Measurements from ENCODE around the gene TMEM213. TPM values are rescaled to one million over a fixed set of nuclear protein-coding genes. Genes with fewer than 3 reads are reported as not detected.

Gene TMEM213
- not detected in 2 replicates for total RNA-seq (2016; rRNA removed; fragmentation: Illumina TruSeq; extraction: Trizol)
- total RNA-seq (2016; cell fraction: cytosol; rRNA removed; fragmentation: Illumina TruSeq; extraction: Trizol; ENCODE audit: low read depth) = not detected in 2 replicates
- total RNA-seq (2016; cell fraction: insoluble cytoplasmic fraction; rRNA removed; fragmentation: Illumina TruSeq; extraction: Trizol) = not detected in 2 replicates
- not detected in 2 replicates for total RNA-seq (2016; cell fraction: membrane; rRNA removed; fragmentation: Illumina TruSeq; extraction: Trizol)
- total RNA-seq (2016; cell fraction: nucleus; rRNA removed; fragmentation: Illumina TruSeq; extraction: Trizol) = not detected in 2 replicates
- not detected in 2 replicates for polyA plus RNA-seq (2011; rRNA removed)
- not detected in 2 replicates for polyA plus RNA-seq (2011; cell fraction: cytosol; rRNA removed)
- polyA plus RNA-seq (2011; cell fraction: nucleus; rRNA removed) = not detected in 2 replicates
- not detected in 2 replicates for polyA plus RNA-seq (2012)
- polyA plus RNA-seq (2016; cell fraction: cytosol; fragmentation: Illumina TruSeq; extraction: Trizol; ENCODE audit: low read depth) = not detected in 2 replicates
- not detected in 2 replicates for polyA plus RNA-seq (2016; cell fraction: insoluble cytoplasmic fraction; fragmentation: Illumina TruSeq; extraction: Trizol; ENCODE audit: low read depth)
- polyA plus RNA-seq (2016; cell fraction: membrane; fragmentation: Illumina TruSeq; extraction: Trizol; ENCODE audit: low read depth) = not detected in 2 replicates
- not detected in 2 replicates for polyA plus RNA-seq (2016; cell fraction: nucleus; fragmentation: Illumina TruSeq; extraction: Trizol; ENCODE audit: insufficient read depth, low read depth)
- polyA minus RNA-seq (2011; rRNA and poly(A)+ RNA removed; ENCODE audit: low replicate concordance) = not detected in 2 replicates
- not detected in 2 replicates for polyA minus RNA-seq (2011; cell fraction: cytosol; rRNA and poly(A)+ RNA removed)
- polyA minus RNA-seq (2011; cell fraction: nucleus; rRNA and poly(A)+ RNA removed) = not detected in 2 replicates
- not detected for Bru-seq, nascent RNA
- not detected for BruChase-seq, experiment 1, labeled RNA remaining after a 6-hour chase
- not detected for BruChase-seq, experiment 2, labeled RNA remaining after a 2-hour chase
- long read RNA-seq, experiment 1 = 0 reads
- long read RNA-seq, experiment 2 = 0 reads

GRCh38 chr7:138797715-138798320 is at the start of gene TMEM213, which contains the start of gene ATP6V0A4:
TSS of gene TMEM213 (plus strand) at chr7:138797994. CDS start at chr7:138798105, 111 bp downstream.
TSS of gene ATP6V0A4 (minus strand) at chr7:138798196. CDS start at chr7:138771247, 26,949 bp downstream.
- no peak for DNase-seq (ENCODE audit: low spot score)
- Histone ChIP-seq H3K27ac (ENCODE audit: extremely low read length, insufficient read depth, low read length) (no peak within 1 kb of the TSS), H3K4me2 (ENCODE audit: low read depth, low read length) (no peak within 1 kb of the TSS), H3K4me1 (ENCODE audit: insufficient read depth, low read length) (peaks cover 27% of the 10 kb centered on the region), H3K9me3 (ENCODE audit: low read length) (no peaks in the 10 kb centered on the region), H3K4me3 (replicated peaks in 1 of 3; ENCODE audit: insufficient read depth in 1 of 3, low read depth in 2 of 3, low read length in 3 of 3) (no peak within 1 kb of the TSS), H2AFZ (ENCODE audit: low read length) (no peak within 1 kb of the TSS), H3K36me3 (replicated peaks in 1 of 2; ENCODE audit: control insufficient read depth in 1 of 2, insufficient read depth in 2 of 2, low read length in 2 of 2) (no peaks in the 10 kb centered on the region), H3K9ac (ENCODE audit: insufficient read depth, low read depth, low read length) (no peak within 1 kb of the TSS), H3K79me2 (ENCODE audit: insufficient read depth, low read length) (no peaks in the 10 kb centered on the region), H4K20me1 (ENCODE audit: insufficient read depth, low read length) (no peaks in the 10 kb centered on the region), H3K27me3 (ENCODE audit: control insufficient read depth in 1 of 2, insufficient read depth in 2 of 2, low read length in 2 of 2) (peaks cover 3 to 14% of the 10 kb centered on the region in 2 experiments; a peak in 2 of 5 replicates)
- intact Hi-C loops (cut with micrococcal nuclease; ENCODE audit: unreplicated experiment) (no loop called here), in situ Hi-C loops (cut with HindIII; ENCODE audit: extremely low pct_ligation_motif_present, low pct_unique_long_range_greater_than_20kb) (no loop called here)
- peak; percentile 40 for ATAC-seq
- no TSS peak for BruUV-seq (replicated peaks)
- FAIRE-seq = no peak
- 35% methylated on average over 11 of the region's 14 CpGs for WGBS (ENCODE audit: low lambda C conversion rate)
- CTCF ChIA-PET (ENCODE audit: low intra/inter-chr PET ratio, low total read pairs) = no interaction called here
- TF ChIP-seq HNF1A (IDR thresholded peaks at IDR 0.05; ENCODE audit: low read depth) (no peak), HNF1A (CRISPR knock-in tag; IDR thresholded peaks at IDR 0.05; ENCODE audit: borderline replicate concordance) (no peak), MED8 (CRISPR knock-in tag; IDR thresholded peaks at IDR 0.05; ENCODE audit: insufficient replicate concordance) (no peak), BCLAF1 (IDR thresholded peaks at IDR 0.05) (no peak), ZBTB42 (CRISPR knock-in tag; IDR thresholded peaks at IDR 0.05) (no peak), ZEB1 (IDR thresholded peaks at IDR 0.05; ENCODE audit: insufficient replicate concordance, low read depth) (no peak), KLF9 (CRISPR knock-in tag; IDR thresholded peaks at IDR 0.05; ENCODE audit: low read depth) (no peak), KLF11 (CRISPR knock-in tag; IDR thresholded peaks at IDR 0.05) (no peak), ZNF775 (CRISPR knock-in tag; IDR thresholded peaks at IDR 0.05; ENCODE audit: borderline replicate concordance) (no peak), AGO1 (IDR thresholded peaks at IDR 0.05; ENCODE audit: low read depth, low read length, poor library complexity, severe bottlenecking) (no peak)
- POLR2A ChIA-PET = no interaction called here

All from HepG2 (cell line).